ENCODE data around the gene TYSND1. TPM values are rescaled to one million over a fixed set of nuclear protein-coding genes. Genes with fewer than 3 reads are reported as not detected.

The TYSND1 gene
- total RNA-seq, 1 experiment from 2014 or later: 13.6 TPM

GRCh38 chr10:70178139-70178725 lies 31.7 kb upstream of the TYSND1 start:
- BruUV-seq (replicated peaks): no TSS peak
- Histone ChIP-seq H3K36me3 (ENCODE audit: control insufficient read depth in 1 of 2, insufficient read depth in 2 of 2, low read length in 2 of 2) (no peaks in the 10 kb centered on the region), H3K9ac (ENCODE audit: low read length) (no peak overlapping the region), H3K9me3 (ENCODE audit: control insufficient read depth in 1 of 2, insufficient read depth in 1 of 2, low read depth in 1 of 2, low read length in 2 of 2) (no peaks in the 10 kb centered on the region), H3K27ac (ENCODE audit: low read depth, low read length) (no peak overlapping the region), H2AFZ (ENCODE audit: low read depth, low read length, poor library complexity, severe bottlenecking) (no peak overlapping the region), H3K4me3 (replicated peaks in 1 of 2; ENCODE audit: low read depth in 1 of 2, low read length in 2 of 2) (no peak overlapping the region), H4K20me1 (ENCODE audit: insufficient read depth) (no peaks in the 10 kb centered on the region), H3K27me3 (ENCODE audit: insufficient read depth, low read length) (peaks cover 5% of the 10 kb centered on the region), H3K4me1 (ENCODE audit: control insufficient read depth in 1 of 2, insufficient read depth in 2 of 2, low read length in 2 of 2) (peaks cover 0 to 6% of the 10 kb centered on the region in 2 experiments; a peak in 1 of 4 replicates), H3K9me2 (ENCODE audit: insufficient read depth) (no peaks in the 10 kb centered on the region), H3K79me2 (ENCODE audit: insufficient read depth, low read length) (no peaks in the 10 kb centered on the region), H3K4me2 (ENCODE audit: low read length) (no peak overlapping the region)
- RAD21 ChIA-PET (ENCODE audit: low non-redundant PET in 1 of 2, low total read pairs in 2 of 2, uncharacterized antibody in 2 of 2, unreplicated experiment in 2 of 2): no interaction called here
- ATAC-seq: no peak
- POLR2A ChIA-PET: no interaction called here
- intact Hi-C loops (cut with micrococcal nuclease): no loop called here
- TF ChIP-seq JUND (IDR thresholded peaks at IDR 0.05) (no peak), ATF3 (IDR thresholded peaks at IDR 0.05) (no peak), EZH2phosphoT487 (IDR thresholded peaks at IDR 0.05; ENCODE audit: borderline replicate concordance) (no peak), CEBPB (IDR thresholded peaks at IDR 0.05; ENCODE audit: low read depth) (no peak), RAD21 (IDR thresholded peaks at IDR 0.05; ENCODE audit: low read depth) (no peak), EGR1 (IDR thresholded peaks at IDR 0.05; ENCODE audit: low read depth) (no peak), FOSL1 (IDR thresholded peaks at IDR 0.05; ENCODE audit: low read depth) (no peak), ELF1 (IDR thresholded peaks at IDR 0.05; ENCODE audit: borderline replicate concordance, low read depth) (no peak), REST (IDR thresholded peaks at IDR 0.05; ENCODE audit: low read depth) (no peak), EZH2 (IDR thresholded peaks at IDR 0.05) (no peak), TCF7L2 (IDR thresholded peaks at IDR 0.05; ENCODE audit: borderline replicate concordance, extremely low read depth, insufficient read depth, insufficient read length) (no peak), SRF (IDR thresholded peaks at IDR 0.05; ENCODE audit: low read depth) (no peak), SP1 (IDR thresholded peaks at IDR 0.05; ENCODE audit: low read depth) (no peak)
- TF ChIP-seq, protein P1, sequence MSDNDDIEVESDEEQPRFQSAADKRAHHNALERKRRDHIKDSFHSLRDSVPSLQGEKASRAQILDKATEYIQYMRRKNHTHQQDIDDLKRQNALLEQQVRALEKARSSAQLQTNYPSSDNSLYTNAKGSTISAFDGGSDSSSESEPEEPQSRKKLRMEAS (IDR thresholded peaks at IDR 0.05): no peak
- TF ChIP-seq, protein P2, sequence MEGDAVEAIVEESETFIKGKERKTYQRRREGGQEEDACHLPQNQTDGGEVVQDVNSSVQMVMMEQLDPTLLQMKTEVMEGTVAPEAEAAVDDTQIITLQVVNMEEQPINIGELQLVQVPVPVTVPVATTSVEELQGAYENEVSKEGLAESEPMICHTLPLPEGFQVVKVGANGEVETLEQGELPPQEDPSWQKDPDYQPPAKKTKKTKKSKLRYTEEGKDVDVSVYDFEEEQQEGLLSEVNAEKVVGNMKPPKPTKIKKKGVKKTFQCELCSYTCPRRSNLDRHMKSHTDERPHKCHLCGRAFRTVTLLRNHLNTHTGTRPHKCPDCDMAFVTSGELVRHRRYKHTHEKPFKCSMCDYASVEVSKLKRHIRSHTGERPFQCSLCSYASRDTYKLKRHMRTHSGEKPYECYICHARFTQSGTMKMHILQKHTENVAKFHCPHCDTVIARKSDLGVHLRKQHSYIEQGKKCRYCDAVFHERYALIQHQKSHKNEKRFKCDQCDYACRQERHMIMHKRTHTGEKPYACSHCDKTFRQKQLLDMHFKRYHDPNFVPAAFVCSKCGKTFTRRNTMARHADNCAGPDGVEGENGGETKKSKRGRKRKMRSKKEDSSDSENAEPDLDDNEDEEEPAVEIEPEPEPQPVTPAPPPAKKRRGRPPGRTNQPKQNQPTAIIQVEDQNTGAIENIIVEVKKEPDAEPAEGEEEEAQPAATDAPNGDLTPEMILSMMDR (IDR thresholded peaks at IDR 0.05 in 2 of 3, conservative IDR thresholded peaks at IDR 0.05 in 1 of 3; ENCODE audit: borderline replicate concordance in 1 of 3, insufficient read depth in 1 of 3, low read depth in 2 of 3, low read length in 2 of 3): no peak
- CTCF ChIA-PET: no interaction called here
- DNase-seq (ENCODE audit: low read depth, low spot score): no peak

All from HCT116 (cell line).